K562 (cell line): Measurements from ENCODE around the gene KCNN3. TPM values are rescaled to one million over a fixed set of nuclear protein-coding genes. Genes with fewer than 3 reads are reported as not detected.

ENCODE experiments used
- ATAC-seq: fragments of 200-7000 bp; cut with Tn5 transposase; 3 replicates; pipeline ENCODE4 v1.9.1; 2020; ENCODE audit warnings: moderate library complexity
- BruUV-seq: library from RNA; stranded (reverse); fragments of 400-500 nt; replicated peaks from 2 replicates; lab custom pipeline; 2021; lab: Mats Ljungman, UMichigan
- CTCF ChIA-PET: fragments of 300-600 bp; formaldehyde crosslinking; extraction: SDS; loops from one replicate; lab custom pipeline; 2021; ENCODE audit warnings: low intra/inter-chr PET ratio; lab: Yijun Ruan, JAX
- POLR2A ChIA-PET: fragments of 300-600, 350-650 bp; sonication (Branson Sonifier 250); formaldehyde crosslinking; extraction: SDS; loops from one replicate; lab custom pipeline; 2021; ENCODE audit warnings: antibody characterized with exemption, inconsistent platforms; lab: Yijun Ruan, JAX
- DNase-seq, 4 experiments: peaks; one replicate each; pipeline versions ENCODE4 v3.0.0 to v3.0.0-alpha.2; 2011 to 2018; ENCODE audit warnings: low spot score in 3 of 4, mixed read lengths in 3 of 4; ENCODE audit errors: extremely low read depth in 1 of 4
- FAIRE-seq: peaks from 2 replicates; lab custom pipeline; 2011; peaks lifted over from hg19 to GRCh38; lab: Jason Lieb, UNC
- H2AFZ ChIP-seq: 2 replicates; pipeline ENCODE4 v1.6.0; 2011; ENCODE audit warnings: low read depth, low read length, control low read depth, inconsistent platforms
- H3K27ac ChIP-seq: fragments of 200-600 bp; 3 replicates; pipeline ENCODE4 v1.8.0; 2011; ENCODE audit warnings: low read depth, mild to moderate bottlenecking, control low read depth, inconsistent platforms, low read length, moderate library complexity, mixed read lengths; ENCODE audit errors: extremely low read depth
- H3K27me3 ChIP-seq, 2 experiments: fragments of 300-600 bp in 1 of 2; 2 replicates in 1 of 2; 3 replicates in 1 of 2; pipeline versions ENCODE4 v1.6.0 to v1.8.0; 2011; ENCODE audit warnings: inconsistent platforms in 2 of 2, low read length in 2 of 2, mild to moderate bottlenecking in 1 of 2, mixed read lengths in 1 of 2, moderate library complexity in 1 of 2; ENCODE audit not compliant: control insufficient read depth in 2 of 2, insufficient read depth in 2 of 2
- H3K36me3 ChIP-seq: fragments of 300-600 bp; 3 replicates; pipeline ENCODE4 v1.8.0; 2011; ENCODE audit warnings: mild to moderate bottlenecking, low read length, inconsistent platforms; ENCODE audit not compliant: control insufficient read depth, insufficient read depth
- H3K4me1 ChIP-seq, 2 experiments: fragments of 200-600 bp in 1 of 2; replicated peaks in 1 of 2; 2 replicates in 1 of 2; 3 replicates in 1 of 2; pipeline versions ENCODE4 v1.5.1 to v1.8.0; 2011; ENCODE audit warnings: inconsistent platforms in 2 of 2, low read length in 2 of 2, mild to moderate bottlenecking in 1 of 2, mixed read lengths in 1 of 2, moderate library complexity in 1 of 2; ENCODE audit not compliant: control insufficient read depth in 2 of 2, insufficient read depth in 2 of 2
- H3K4me2 ChIP-seq: 2 replicates; pipeline ENCODE4 v1.6.1; 2011; ENCODE audit warnings: low read length, control low read depth, inconsistent platforms, mixed read lengths; ENCODE audit not compliant: insufficient read depth
- H3K4me3 ChIP-seq: fragments of 200-600 bp; sonication (generic), shearing (Covaris generic); 2 replicates; pipeline ENCODE4 v1.5.1; 2016; ENCODE audit warnings: control low read depth, inconsistent platforms
- H3K79me2 ChIP-seq: fragments of 200-600 bp; 3 replicates; pipeline ENCODE4 v1.8.0; 2011; ENCODE audit warnings: low read length, inconsistent platforms; ENCODE audit not compliant: control insufficient read depth, insufficient read depth
- H3K9ac ChIP-seq, 2 experiments: 2 replicates each; pipeline versions ENCODE4 v1.6.0 to v1.6.1; 2011; ENCODE audit warnings: low read depth in 2 of 2, low read length in 2 of 2, control low read depth in 1 of 2, inconsistent platforms in 1 of 2, mild to moderate bottlenecking in 1 of 2, mixed read lengths in 1 of 2; ENCODE audit not compliant: insufficient read depth in 1 of 2
- H3K9me1 ChIP-seq: one replicate; pipeline ENCODE4 v1.6.0; 2011; ENCODE audit warnings: inconsistent platforms, mild to moderate bottlenecking, low read length, moderate library complexity; ENCODE audit not compliant: control insufficient read depth, insufficient read depth
- H3K9me3 ChIP-seq: replicated peaks from 2 replicates; pipeline ENCODE4 v1.5.1; 2011; ENCODE audit warnings: low read depth, low read length, inconsistent platforms; ENCODE audit not compliant: control insufficient read depth, insufficient read depth
- H4K20me1 ChIP-seq: replicated peaks from 2 replicates; pipeline ENCODE4 v1.6.1; 2011; ENCODE audit warnings: low read length, inconsistent platforms, mixed read lengths; ENCODE audit not compliant: control insufficient read depth, insufficient read depth
- CEBPZ ChIP-seq: fragments of 150-350 bp; IDR thresholded peaks from 2 replicates; pipeline ENCODE4 v1.6.1; 2014; ENCODE audit warnings: low read depth, mild to moderate bottlenecking, low read length, borderline replicate concordance
- NFE2L1 ChIP-seq: fragments of 450-650 bp; IDR thresholded peaks from 2 replicates; pipeline ENCODE4 v1.6.1; 2016; ENCODE audit warnings: missing genetic modification characterization, low read depth, mild to moderate bottlenecking, missing compliant biosample characterization, moderate library complexity, borderline replicate concordance
- PKNOX1 ChIP-seq: fragments of 450-650 bp; IDR thresholded peaks from 2 replicates; pipeline ENCODE4 v1.6.1; 2016
- POLR2AphosphoS2 ChIP-seq: IDR thresholded peaks from 2 replicates; pipeline ENCODE4 v1.6.1; 2012; ENCODE audit warnings: low read length, improper control_type of control experiment
- RBFOX2 ChIP-seq: fragments of 200-400 bp; formaldehyde crosslinking; IDR thresholded peaks from 2 replicates; pipeline ENCODE4 v1.6.1; 2017; ENCODE audit warnings: low read depth, mild to moderate bottlenecking, low read length, moderate library complexity
- RFX7 ChIP-seq: fragments of 250-450 bp; sonication (Bioruptor Pico); IDR thresholded peaks from 2 replicates; pipeline ENCODE4 v1.5.1; 2021; ENCODE audit warnings: mild to moderate bottlenecking
- ZNF3 ChIP-seq: fragments of 250-450 bp; sonication (Bioruptor Pico); IDR thresholded peaks from 2 replicates; pipeline ENCODE4 v1.5.0; 2021; ENCODE audit warnings: mild to moderate bottlenecking, moderate library complexity
- WGBS: fragments of 100-300 bp; shearing (Covaris generic); methylation state at CpG from one replicate; pipeline ENCODE4 v1.1.6; 2016; ENCODE audit warnings: low coverage, mixed read lengths; ENCODE audit not compliant: insufficient coverage; ENCODE audit errors: missing lambda C conversion rate; 5-methylcytosine and 5-hydroxymethylcytosine counted together
- in situ Hi-C: fragments of 300-500 bp; cut with MboI; formaldehyde crosslinking; loops from 4 replicates; pipeline ENCODE4 v1.15.0; 2018; ENCODE audit warnings: inconsistent platforms, mixed read lengths
- intact Hi-C: fragments of 100-400 bp; cut with micrococcal nuclease; formaldehyde crosslinking; loops from 2 replicates; pipeline ENCODE4 v1.14.2; 2022
- polyA plus RNA-seq, 8 experiments: library from polyadenylated mRNA; depleted of rRNA in 4 of 8; stranded (reverse) in 5 of 8; unstranded in 3 of 8; fragments of >200 nt; fragmentation: Nextera tagmentation in 2 of 8; fragmentation: Illumina TruSeq in 1 of 8; extraction: Ambion mirVana in 2 of 8; extraction: Trizol in 1 of 8; gene quantifications; 2 replicates each; pipeline versions ENCODE4 v1.2.1 to v1.2.3, GENCODE V29; 2011 to 2014; ENCODE audit warnings: inconsistent platforms in 1 of 8, missing spikeins in 1 of 8
- total RNA-seq, 7 experiments: library from RNA; depleted of rRNA in 6 of 7; stranded (reverse); fragments of >200 nt in 6 of 7; fragmentation: Illumina TruSeq in 2 of 7; extraction: Trizol in 2 of 7; gene quantifications; 2 replicates each; pipeline versions ENCODE4 v1.2.1 to v1.2.3, GENCODE V29; 2011 to 2021; ENCODE audit warnings: low replicate concordance in 1 of 7
- TF ChIP-seq, protein P1 (sequence below): sonication (generic); formaldehyde crosslinking; IDR thresholded peaks from 2 replicates; pipeline ENCODE4 v1.8.1; 2022; ENCODE audit warnings: missing genetic modification reagents

The KCNN3 gene
- total and polyA plus RNA-seq, 9 of the 15 experiments (the other 6 are each of a cell fraction or from before 2014, with no cell fraction given) = 0.02 to 0.03 TPM; not detected in 7

GRCh38 chr1:154862907-154863306 lies 7.2 kb downstream of the KCNN3 start:
- WGBS = 36% methylated on average over 12 of the region's 13 CpGs
- Histone ChIP-seq H3K79me2 (no peaks in the 10 kb centered on the region), H2AFZ (peak overlapping the region; percentile 26), H3K9ac (peak overlapping the region in 1 of 2 experiments; percentile 71; a peak in 1 of 4 replicates), H3K4me2 (no peak overlapping the region), H3K4me1 (peaks cover 41 to 67% of the 10 kb centered on the region in 2 experiments), H4K20me1 (no peaks in the 10 kb centered on the region), H3K9me3 (no peaks in the 10 kb centered on the region), H3K36me3 (no peaks in the 10 kb centered on the region), H3K27ac (no peak overlapping the region), H3K9me1 (no peaks in the 10 kb centered on the region), H3K27me3 (peaks cover 2 to 3% of the 10 kb centered on the region in 2 experiments; a peak in 3 of 5 replicates), H3K4me3 (no peak overlapping the region)
- in situ Hi-C loops (no loop called here), intact Hi-C loops (no loop called here)
- no peak for TF ChIP-seq RBFOX2
- TF ChIP-seq PKNOX1 = peak; percentile 54
- ChIA-PET CTCF (no interaction called here), POLR2A (interaction anchor here (0.7 to 1.1 kb wide), 2 partner anchors 25 to 195 kb away, joined by 3 to 4 read pairs; no protein-coding TSS in a partner anchor)
- DNase-seq (no peak), ATAC-seq (no peak), FAIRE-seq (no peak)
- BruUV-seq = no TSS peak

GRCh38 chr1:154861607-154862094 lies 8.4 kb downstream of the KCNN3 start:
- Histone ChIP-seq H4K20me1 (no peaks in the 10 kb centered on the region), H3K36me3 (no peaks in the 10 kb centered on the region), H3K9ac (peak overlapping the region in 1 of 2 experiments; percentile 49; a peak in 1 of 4 replicates), H3K4me1 (peaks cover 30 to 61% of the 10 kb centered on the region in 2 experiments), H3K79me2 (no peaks in the 10 kb centered on the region), H3K4me3 (no peak overlapping the region), H3K9me3 (no peaks in the 10 kb centered on the region), H3K9me1 (no peaks in the 10 kb centered on the region), H3K4me2 (peak overlapping the region; percentile 2; the same call in 1 of the 2 replicates), H3K27me3 (peaks cover 0 to 4% of the 10 kb centered on the region in 2 experiments; a peak in 2 of 5 replicates), H2AFZ (peak overlapping the region; percentile 72), H3K27ac (no peak overlapping the region)
- DNase-seq (peak in 1 of 4 experiments; percentile 47), FAIRE-seq (no peak), ATAC-seq (no peak; the same call in 2 of the 3 replicates)
- 20% methylated on average over 12 of the region's 12 CpGs for WGBS
- CTCF ChIA-PET = no interaction called here
- in situ Hi-C loops = no loop called here
- BruUV-seq = no TSS peak
- intact Hi-C loops = no loop called here
- POLR2A ChIA-PET = interaction anchor here (1.0 to 1.1 kb wide), 2 partner anchors 15 to 22 kb away, joined by 3 read pairs; no protein-coding TSS in a partner anchor
- TF ChIP-seq ZNF3 (CRISPR knock-in tag) = no peak
- TF ChIP-seq, protein P1, sequence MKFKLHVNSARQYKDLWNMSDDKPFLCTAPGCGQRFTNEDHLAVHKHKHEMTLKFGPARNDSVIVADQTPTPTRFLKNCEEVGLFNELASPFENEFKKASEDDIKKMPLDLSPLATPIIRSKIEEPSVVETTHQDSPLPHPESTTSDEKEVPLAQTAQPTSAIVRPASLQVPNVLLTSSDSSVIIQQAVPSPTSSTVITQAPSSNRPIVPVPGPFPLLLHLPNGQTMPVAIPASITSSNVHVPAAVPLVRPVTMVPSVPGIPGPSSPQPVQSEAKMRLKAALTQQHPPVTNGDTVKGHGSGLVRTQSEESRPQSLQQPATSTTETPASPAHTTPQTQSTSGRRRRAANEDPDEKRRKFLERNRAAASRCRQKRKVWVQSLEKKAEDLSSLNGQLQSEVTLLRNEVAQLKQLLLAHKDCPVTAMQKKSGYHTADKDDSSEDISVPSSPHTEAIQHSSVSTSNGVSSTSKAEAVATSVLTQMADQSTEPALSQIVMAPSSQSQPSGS (CRISPR knock-in tag) = no peak
- TF ChIP-seq CEBPZ = no peak
- TF ChIP-seq RFX7 (CRISPR knock-in tag) = no peak
- TF ChIP-seq POLR2AphosphoS2 = no peak
- TF ChIP-seq NFE2L1 (tag) = no peak
